LHCN-M2 (cell line): ENCODE measurements around the gene MTG2. TPM values are rescaled to one million over a fixed set of nuclear protein-coding genes. Genes with fewer than 3 reads are reported as not detected.

ENCODE experiments used
- DNase-seq: peaks from one replicate; pipeline ENCODE4 v3.0.0-alpha.2; 2012; ENCODE audit warnings: low read depth
- total RNA-seq: library from RNA; depleted of rRNA; stranded (reverse); fragments of >200 nt; gene quantifications from 2 replicates; pipeline ENCODE4 v1.2.3, GENCODE V29; 2014

MTG2 gene
- total RNA-seq, 1 experiment from 2014 or later = 27.7 TPM

DNA sequence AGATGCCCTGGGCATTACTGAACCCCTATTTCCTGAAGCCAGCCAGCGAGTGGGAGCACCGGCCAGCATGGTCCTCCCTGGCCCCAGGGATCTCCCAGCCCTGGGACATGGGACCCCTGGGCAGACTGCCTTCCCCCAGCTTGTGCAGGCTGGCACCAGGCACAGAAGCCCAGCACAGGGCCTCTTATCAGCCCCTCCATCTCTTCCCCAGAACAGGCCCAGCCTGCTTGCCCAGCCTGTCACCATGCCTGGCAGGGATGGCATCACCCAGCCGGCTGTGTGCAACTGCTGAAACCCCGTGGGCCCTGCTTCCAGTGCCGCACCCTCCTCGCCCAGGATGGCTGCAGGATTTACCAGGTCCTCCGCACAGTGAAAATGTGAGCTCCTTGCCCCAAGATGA is 49.4 kb downstream of the MTG2 start:
- no peak for DNase-seq

GRCh38 chr20:62232770-62233645 is 50.2 kb downstream of the MTG2 start:
- no peak for DNase-seq

DNA sequence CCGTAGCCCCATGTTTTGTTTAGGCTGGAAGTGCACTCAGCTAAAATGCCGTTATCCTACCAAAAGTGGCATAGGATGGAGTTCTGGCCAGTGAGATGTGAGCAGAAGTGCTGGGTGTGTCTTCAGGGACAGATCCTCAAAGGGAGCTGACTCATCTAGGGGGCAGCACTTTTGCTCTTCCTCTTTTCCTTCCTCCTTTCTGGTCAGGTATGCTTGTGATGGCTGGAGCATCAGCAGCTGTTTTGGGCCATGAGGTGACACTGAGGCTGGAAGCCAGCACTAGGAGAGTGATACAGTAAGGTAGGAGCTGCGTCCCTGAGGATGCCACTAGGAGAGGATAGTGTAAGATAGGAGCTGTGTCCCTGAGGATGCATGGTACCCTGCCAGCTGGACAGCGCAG is 50.9 kb downstream of the MTG2 start:
- DNase-seq = no peak

GRCh38 chr20:62234339-62234738 is 51.5 kb downstream of the MTG2 start:
- DNase-seq = no peak

- DNase-seq = no peak
Measured at GRCh38 chr20:62235001-62235776, 52.4 kb downstream of the MTG2 start.

GRCh38 chr20:62235777-62236157 is 52.9 kb downstream of the MTG2 start:
- no peak for DNase-seq

GRCh38 chr20:62236200-62236599 is 53.4 kb downstream of the MTG2 start:
- DNase-seq = no peak

GRCh38 chr20:62236766-62237513 is 54.1 kb downstream of the MTG2 start:
- DNase-seq = no peak

GRCh38 chr20:62237514-62237800 is 54.6 kb downstream of the MTG2 start:
- DNase-seq = no peak

DNA sequence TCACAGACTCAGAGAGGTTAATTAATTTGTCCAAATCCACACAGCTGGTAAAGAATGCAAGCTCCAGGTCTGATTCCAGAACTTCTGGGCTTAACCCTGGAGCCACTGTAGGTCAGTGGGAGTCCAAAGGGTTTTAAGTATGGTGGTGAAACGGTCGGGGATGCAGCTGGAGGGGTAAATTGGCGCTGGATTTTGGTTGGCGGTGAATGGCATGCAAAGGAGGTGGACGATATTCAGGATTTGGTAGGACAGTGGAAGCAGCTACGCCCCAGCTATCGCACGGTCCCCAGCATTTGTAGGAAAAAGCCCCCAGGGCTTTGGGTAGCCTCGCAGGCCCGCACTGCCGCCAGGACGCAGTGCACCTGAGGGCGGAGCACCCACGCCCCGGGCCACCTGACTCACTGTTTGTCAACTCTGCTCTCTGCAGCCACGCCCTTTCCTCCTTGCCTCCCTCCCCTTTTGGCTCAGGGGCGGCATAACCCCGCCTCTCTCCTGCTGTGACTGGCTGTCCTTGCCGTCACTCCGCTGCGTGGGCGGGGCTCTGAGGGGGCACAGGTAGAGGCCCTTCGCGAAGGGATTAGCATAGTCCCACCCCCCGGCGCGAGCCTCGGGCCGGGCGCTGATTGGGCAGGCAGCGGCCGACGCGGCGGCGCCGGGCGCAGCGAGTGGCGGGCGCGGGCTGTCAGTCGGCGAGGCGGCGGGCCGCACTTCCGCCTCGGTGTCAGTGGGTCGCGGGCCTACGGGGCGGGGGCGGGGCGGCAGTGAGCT is 55.2 kb downstream of the MTG2 start, which contains the start of gene OSBPL2:
Gene OSBPL2 (plus strand): TSS at position 721 of the 768 bp plus-strand sequence. CDS start 17,664 bp downstream, outside the sequence.
- DNase-seq = peak; percentile 95

GRCh38 chr20:62238569-62239277 is 55.9 kb downstream of the MTG2 start:
- no peak for DNase-seq

DNA sequence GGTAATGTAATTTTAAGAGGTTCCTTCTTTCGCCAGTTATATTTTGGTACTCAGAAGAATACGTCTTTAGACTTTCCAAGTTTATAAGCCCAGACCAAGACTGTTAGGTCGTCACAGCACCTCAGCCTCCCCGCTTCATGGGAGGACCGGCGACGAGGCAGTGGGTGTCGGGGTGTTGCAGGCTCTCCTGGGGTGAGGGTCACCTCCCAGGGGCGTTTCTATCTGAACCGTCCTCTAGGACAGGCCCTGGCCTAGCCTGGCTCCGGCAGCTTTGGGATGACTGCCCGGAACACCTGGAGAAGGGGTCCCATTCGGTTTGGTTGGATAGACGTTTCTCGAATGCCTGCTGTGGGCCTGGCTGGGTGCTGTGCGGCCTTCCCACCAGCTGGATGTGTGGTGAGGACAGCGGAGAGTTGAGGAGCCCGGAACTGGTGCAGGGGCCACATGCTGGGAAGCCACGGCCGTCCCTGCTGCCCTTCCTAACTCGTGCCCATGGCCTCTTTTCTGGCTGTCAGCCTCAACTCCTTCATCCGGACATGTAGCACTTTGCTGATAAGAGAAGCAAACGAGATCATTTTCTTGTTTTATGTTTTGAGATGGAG is 56.6 kb downstream of the MTG2 start:
- no peak for DNase-seq

DNA sequence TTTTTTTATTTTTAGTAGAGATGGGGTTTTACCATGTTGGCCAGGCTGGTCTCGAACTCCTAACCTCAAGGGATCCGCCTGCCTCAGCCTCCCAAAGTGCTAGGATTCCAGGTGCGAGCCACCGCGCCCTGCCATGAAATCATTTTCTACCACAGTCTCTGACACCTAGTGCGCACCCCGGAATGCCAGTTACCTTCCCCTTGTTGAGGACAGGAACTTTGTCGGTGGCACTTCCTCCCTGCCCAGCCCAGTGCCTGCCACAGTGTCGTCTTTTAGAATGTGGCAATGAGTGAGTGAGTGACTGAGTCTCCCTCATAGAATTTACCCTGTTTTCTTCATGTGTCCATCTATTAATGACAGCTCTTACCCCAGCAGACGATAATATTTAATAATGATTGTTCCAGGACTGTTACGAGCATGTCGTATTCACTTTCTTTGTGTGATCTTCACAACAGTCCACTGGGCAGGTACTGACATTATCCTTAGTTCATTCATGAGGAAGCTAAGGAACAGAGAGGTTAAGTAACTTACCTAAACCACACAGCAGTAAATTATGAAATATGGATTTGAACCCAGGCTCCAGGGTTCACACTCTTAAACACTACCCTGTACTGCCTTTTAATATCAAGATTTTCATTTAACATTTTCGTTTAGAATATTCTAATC is 57.3 kb downstream of the MTG2 start:
- DNase-seq = no peak

GRCh38 chr20:62241506-62241905 is 58.7 kb downstream of the MTG2 start:
- no peak for DNase-seq

- DNase-seq = no peak
Measured at GRCh38 chr20:62242176-62242575, 59.3 kb downstream of the MTG2 start.

DNA sequence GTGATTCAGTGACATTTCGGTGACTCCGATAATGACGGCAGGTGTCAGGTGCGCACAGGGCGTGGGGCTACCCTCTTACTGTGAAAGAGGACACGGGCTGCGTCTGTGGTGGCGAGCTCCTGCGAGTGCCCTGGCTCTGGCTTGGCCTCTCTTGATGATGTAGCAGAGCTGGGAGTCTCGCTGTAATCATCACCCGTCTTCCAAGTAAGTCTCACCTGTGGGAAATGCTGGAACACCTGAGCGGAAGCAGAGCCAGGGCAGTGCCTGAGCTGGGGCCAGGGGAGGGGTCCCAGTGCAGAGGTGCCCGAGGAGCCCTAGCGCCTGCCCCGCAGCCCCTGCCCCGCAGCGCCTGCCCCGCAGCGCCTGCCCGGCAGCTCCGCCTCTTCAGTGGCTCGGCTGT is 60.3 kb downstream of the MTG2 start:
- no peak for DNase-seq

DNA sequence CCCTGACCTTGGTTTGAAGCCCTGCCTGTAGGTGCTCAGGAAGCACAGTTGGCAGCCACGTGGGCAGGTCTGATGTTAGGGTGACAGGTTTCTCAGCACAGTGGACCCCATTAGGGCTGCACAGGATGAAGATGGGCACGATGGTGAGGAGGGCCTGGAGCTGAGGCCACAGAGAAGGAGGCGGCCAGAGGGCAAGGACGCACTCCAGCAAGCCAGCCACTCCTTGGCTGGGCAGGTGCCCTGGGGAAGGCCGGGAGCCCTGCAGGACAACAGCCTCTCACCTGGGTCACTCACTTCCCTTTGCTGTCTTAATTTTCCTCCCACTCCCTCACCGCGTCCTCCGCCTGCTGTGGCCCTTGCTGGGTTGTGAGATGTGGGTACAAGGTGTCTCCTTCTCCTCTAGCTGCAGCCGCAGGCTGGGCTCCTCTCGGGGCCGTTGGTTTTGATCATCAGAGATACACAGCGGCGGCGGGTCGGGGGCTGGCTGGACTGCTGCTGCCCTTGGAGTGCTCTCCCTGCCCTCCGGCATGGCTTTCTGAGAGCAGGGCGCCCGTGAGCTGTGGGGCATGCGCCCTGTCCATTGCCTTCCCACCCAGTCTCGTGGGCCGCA is 61.2 kb downstream of the MTG2 start:
- DNase-seq = no peak

GRCh38 chr20:62244644-62245108 is 61.8 kb downstream of the MTG2 start:
- no peak for DNase-seq

DNA sequence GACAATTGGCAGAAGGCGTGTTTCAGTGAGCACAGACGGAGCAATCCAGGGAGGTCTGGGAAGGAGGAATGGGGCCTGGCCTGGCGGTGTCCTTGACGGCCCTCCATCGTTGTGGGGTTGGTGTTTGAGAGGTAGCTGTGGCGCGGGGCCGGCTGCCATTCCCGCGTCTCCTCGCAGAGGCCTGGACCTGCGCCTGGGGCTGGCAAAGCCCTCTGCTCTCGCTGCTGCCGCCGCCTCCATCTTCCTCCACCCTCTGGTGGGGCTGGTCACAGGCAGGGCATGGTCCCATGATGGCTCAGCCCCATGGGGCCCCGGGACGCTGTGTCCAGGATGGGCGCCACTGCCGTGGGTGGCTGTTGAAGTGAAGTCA is 63.1 kb downstream of the MTG2 start:
- no peak for DNase-seq
